SK-N-MC (cell line): ENCODE results near the gene CDCA4.
"Not testable (repeated sequence)": the region's sequence is repeated elsewhere in the genome, so short reads cannot be mapped to it uniquely, and the experiment has no call there.

Experiments used
- DNase-seq: peaks from one replicate; pipeline ENCODE4 v3.0.0-alpha.2; 2011; ENCODE audit warnings: low read depth, low spot score
- H3K27ac ChIP-seq: fragments of 200-600 bp; sonication (generic); 2 replicates; pipeline ENCODE4 v1.5.1; 2016; ENCODE audit warnings: mixed run types
- H3K36me3 ChIP-seq: fragments of 200-600 bp; sonication (generic); 2 replicates; pipeline ENCODE4 v1.6.1; 2017; ENCODE audit warnings: antibody characterized with exemption, low read length, mixed read lengths; ENCODE audit not compliant: insufficient read depth
- H3K4me3 ChIP-seq: fragments of 200-600 bp; sonication (generic); 2 replicates; pipeline ENCODE4 v1.5.1; 2016
- H3K9ac ChIP-seq: fragments of 200-600 bp; sonication (generic); 2 replicates; pipeline ENCODE4 v1.8.0; 2017; ENCODE audit warnings: mixed run types, mixed read lengths; ENCODE audit not compliant: insufficient read length
- H3K9me3 ChIP-seq: fragments of 200-600 bp; sonication (generic); 2 replicates; pipeline ENCODE4 v1.6.1; 2017; ENCODE audit warnings: low read depth, mild to moderate bottlenecking, antibody characterized with exemption, low read length, moderate library complexity, mixed read lengths
- EZH2 ChIP-seq: fragments of 200-600 bp; sonication (generic); IDR thresholded peaks from one replicate; pipeline ENCODE4 v1.6.1; 2017; ENCODE audit warnings: antibody characterized with exemption
- FOXP2 ChIP-seq: optimal IDR thresholded peaks from 2 replicates; pipeline ENCODE3; 2011; ENCODE audit warnings: mild to moderate bottlenecking, moderate library complexity; ENCODE audit not compliant: insufficient read depth; ENCODE audit errors: extremely low read length, control extremely low read depth
- POLR2AphosphoS5 ChIP-seq: IDR thresholded peaks from 2 replicates; pipeline ENCODE4 v1.6.1; 2012; ENCODE audit warnings: mild to moderate bottlenecking, low read depth, low read length, borderline replicate concordance

The CDCA4 gene

DNA sequence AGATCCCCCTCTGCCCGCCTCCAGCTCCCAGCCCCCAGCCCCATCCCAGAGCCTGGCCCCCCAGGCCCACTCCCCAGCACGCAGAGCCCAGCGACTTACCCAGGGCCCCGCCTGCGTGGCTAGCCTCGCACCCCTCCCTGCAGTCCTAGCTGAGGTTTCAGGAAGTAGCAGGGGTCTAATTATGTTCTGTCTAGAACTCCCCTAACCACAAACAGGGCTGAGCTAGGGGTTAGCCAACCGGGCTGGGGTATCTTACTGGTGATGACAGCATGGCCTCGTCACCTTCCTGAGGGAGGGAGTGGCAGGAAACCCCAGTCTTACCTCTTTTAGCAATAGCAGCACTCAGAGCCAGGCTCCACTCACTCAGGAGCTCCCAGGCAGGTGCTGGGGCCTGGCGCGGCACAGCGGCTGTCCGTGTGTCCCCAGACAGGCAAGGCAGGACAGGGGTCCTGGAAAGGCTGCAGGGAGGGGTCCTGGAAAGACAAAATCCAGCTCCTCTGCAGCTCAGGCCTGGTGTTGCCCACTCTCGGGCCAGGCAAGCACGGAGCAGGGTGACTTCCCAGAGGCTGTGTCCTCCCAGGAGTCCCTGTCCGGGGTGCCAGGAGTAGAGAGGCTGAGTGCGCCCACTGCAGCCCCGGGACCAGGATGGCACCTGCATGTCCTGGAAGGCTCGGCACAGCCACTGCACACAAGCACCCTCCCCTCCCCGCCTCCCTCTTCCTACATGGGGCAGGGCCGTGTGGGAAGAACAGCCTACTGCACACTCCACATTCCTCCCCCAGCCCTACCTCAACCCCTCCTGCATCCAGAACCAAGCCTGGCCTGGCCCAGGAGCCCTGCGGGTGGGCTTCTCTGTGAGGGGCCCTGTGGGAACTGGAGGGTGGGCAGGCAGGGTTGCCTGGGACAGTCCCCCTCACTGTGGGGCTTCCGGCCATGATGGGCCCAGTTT is 44.7 kb upstream of the CDCA4 start, which contains the start of gene GPR132:
Gene GPR132, minus strand, starts transcription at position 151 of the 949 bp plus-strand sequence. CDS start 10,010 bp downstream, outside the sequence.
- H3K9ac ChIP-seq: no peak within 1 kb of the TSS

DNA sequence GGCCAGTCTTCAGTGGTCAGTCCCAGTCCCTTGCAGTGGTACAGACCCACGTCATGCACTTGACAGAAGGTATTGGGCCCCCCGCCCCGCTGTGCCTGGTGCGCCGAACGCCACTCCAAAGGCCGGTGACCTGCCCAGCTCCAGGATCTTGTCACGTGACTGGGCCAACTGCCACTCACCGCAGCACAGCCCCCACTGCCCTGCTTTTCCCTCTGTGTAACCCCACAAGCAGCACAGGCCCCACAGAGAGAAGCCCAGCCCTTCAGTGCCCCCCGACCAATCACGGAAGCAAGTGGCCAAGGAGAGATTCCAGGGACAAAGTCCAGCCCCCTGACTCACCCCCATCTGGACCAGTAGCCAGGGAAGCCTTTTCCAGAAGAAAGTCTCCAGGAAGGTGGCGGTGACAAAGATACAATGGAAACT is 43.8 kb upstream of the CDCA4 start:
- DNase-seq: no peak
- Histone ChIP-seq H3K9ac (no peak overlapping the region), H3K36me3 (no peaks in the 10 kb centered on the region), H3K4me3 (no peak overlapping the region), H3K9me3 (no peaks in the 10 kb centered on the region), H3K27ac (no peak overlapping the region)
- no peak for TF ChIP-seq FOXP2
- TF ChIP-seq EZH2: no peak
- no peak for TF ChIP-seq POLR2AphosphoS5

More for the DNA sequence above, 44.7 kb upstream of the CDCA4 start, which contains the start of gene GPR132:
- TF ChIP-seq EZH2 (no peak), FOXP2 (no peak), POLR2AphosphoS5 (no peak)
- Histone ChIP-seq H3K4me3 (no peak within 1 kb of the TSS), H3K9me3 (no peaks in the 10 kb centered on the region), H3K36me3 (no peaks in the 10 kb centered on the region), H3K27ac (no peak within 1 kb of the TSS)
- DNase-seq: no peak

DNA sequence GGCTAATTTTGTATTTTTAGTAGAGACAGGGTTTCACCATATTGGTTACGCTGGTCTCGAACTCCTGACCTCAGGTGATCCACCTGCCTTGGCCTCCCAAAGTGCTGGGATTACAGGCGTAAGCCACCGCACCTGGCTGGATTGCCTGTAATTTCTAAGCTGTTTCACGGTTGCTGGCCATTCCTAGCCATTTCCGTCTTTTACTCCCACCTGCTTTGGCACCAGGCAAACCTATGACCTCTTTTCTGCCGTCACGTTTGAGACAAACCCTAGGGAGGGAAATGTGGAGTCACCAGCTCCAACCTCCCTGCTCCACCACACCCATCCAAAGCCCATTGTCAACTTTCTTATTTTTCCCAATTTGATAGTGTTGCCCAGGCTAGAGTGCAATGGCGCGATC is 43.1 kb upstream of the CDCA4 start:
- no peak overlapping the region for H3K27ac ChIP-seq
- TF ChIP-seq FOXP2: no peak
- TF ChIP-seq POLR2AphosphoS5: no peak
- no peak for TF ChIP-seq EZH2
- no peak overlapping the region for H3K4me3 ChIP-seq

DNA sequence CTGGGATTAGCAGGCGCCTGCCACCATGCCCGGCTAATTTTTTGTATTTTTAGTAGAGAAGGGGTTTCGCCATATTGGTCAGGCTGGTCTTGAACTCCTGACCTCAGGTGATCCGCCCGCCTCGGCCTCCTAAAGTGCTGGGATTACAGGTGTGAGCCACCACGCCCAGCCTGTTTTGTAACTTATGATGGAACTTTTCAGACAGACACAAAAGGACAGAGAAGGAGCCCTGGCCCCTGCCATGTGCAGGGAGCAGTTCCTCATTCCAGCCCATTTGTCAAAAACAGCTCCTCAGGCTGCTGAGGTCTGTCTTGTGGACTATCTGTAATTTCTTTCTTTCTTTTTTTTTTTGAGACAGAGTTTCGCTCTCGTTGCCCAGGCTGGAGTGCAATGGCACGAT is 42.6 kb upstream of the CDCA4 start:
- H3K36me3 ChIP-seq, DNase-seq, H3K4me3 ChIP-seq, H3K9ac ChIP-seq, H3K9me3 ChIP-seq, H3K27ac ChIP-seq: not testable (repeated sequence)

More for the DNA sequence above, 43.1 kb upstream of the CDCA4 start:
- Histone ChIP-seq H3K9me3 (no peaks in the 10 kb centered on the region), H3K9ac (no peak overlapping the region), H3K36me3 (no peaks in the 10 kb centered on the region)
- DNase-seq: no peak

DNA sequence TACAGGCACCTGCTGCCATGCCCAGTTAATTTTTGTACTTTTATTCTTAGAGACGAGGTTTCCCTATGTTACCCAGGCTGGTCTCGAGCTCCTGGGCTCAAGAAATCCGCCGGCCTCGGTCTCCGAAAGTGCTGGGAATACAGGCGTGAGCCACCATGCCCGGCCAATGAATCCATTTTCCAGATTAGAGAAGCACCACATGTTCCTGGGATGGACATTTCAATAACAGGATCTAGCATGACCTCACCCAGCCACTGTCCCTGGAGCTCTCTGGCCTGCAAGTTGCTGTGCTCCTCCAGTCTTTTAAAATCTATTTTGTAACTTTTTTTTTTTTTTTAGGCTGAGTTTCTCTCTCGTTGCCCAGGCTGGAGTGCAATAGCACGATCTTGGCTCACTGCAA is 42.2 kb upstream of the CDCA4 start:
- TF ChIP-seq POLR2AphosphoS5 (no peak), EZH2 (no peak), FOXP2 (no peak)
- no peak overlapping the region for H3K9ac ChIP-seq
- H3K36me3 ChIP-seq: no peaks in the 10 kb centered on the region
- no peak for DNase-seq
- no peak overlapping the region for H3K27ac ChIP-seq
- no peaks in the 10 kb centered on the region for H3K9me3 ChIP-seq
- no peak overlapping the region for H3K4me3 ChIP-seq

DNA sequence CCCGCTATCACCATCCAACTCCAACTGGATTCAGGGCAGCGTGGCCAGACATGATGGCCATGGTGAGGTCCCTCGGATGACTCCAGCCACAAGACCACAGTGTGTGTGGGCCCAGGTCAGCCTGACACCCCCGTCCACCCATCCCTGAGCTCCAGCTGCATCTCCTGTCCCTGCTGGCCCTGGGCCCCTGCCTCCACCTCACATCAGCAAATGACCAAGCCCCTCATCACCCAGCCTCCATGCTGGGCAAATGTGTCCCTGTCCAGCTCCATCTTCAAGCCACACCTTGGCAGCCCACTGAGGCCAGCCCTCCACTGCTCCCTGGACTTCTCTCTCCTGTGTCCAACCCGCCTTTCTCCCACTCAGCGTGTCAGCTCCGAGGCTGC is 41.2 kb upstream of the CDCA4 start:
- no peak for TF ChIP-seq POLR2AphosphoS5
- Histone ChIP-seq H3K4me3 (no peak overlapping the region), H3K36me3 (no peaks in the 10 kb centered on the region), H3K9me3 (no peaks in the 10 kb centered on the region), H3K9ac (no peak overlapping the region), H3K27ac (no peak overlapping the region)
- DNase-seq: no peak

DNA sequence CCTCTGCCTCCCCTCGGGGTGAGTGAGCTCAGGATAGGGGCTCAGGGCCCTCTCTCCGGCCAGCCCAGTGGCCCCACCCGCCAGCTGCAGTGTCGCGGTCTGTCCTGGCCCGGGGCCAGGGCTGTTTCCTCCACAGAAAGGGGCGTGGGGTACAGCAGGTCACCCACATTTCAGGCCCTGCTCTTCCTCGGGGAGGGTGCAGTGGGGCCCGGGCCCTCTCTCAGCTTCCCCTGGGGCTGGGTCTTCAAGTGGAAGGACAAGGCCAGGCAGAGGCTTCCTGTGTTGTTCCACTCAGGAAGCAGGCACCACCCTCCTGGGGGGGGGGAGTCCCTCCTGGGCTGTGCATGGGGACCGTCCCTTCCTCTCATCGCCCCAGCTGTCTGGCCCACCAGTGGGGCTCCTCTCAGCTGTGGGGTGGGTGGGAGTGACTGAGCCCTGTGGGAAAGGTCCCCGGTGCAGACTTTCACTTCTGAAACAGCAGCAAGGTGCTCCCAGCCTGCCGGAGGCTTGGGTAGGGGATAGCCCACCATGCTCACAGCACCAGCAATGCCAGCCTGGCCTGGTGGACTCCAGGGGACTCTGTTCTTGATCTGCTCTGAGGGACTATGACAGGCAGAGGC is 40.7 kb upstream of the CDCA4 start:
- H3K4me3 ChIP-seq: no peak overlapping the region
- H3K36me3 ChIP-seq: no peaks in the 10 kb centered on the region
- H3K9me3 ChIP-seq: no peaks in the 10 kb centered on the region
- H3K27ac ChIP-seq: no peak overlapping the region
- no peak for TF ChIP-seq FOXP2
- no peak overlapping the region for H3K9ac ChIP-seq
- no peak for DNase-seq

DNA sequence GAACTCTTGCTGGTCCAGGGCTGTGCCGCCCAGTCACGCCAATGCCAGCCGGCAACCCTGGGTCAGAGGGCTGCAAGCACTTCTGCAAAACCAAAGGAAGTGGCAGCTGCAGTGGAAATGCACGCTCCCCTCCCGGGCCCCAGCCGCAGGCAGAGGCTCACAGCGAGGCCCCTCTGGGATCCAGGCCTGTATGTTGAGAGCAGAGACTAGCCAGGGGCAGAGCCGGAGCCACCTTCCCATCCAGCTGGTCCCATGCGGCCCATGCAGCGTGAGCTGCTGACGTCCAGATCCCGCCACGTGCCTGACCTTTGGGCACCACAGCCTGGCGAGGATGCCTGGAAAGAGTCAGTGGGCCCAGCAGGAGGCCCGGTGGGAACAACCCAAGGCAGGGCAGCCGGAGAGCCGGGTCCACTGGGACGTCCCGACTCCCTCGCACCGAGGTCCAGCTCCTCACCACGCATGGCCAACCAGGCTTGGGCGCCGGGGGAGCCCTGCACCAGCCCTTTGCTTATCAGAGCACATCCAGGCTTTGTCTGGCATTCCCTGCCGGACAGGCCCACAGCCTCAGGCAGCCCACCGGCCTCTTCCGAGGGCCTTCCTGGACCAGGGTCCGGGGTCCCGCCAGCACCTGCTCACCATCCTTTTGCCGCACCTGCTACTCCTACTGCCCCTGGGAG is 40.0 kb upstream of the CDCA4 start:
- no peak for TF ChIP-seq POLR2AphosphoS5
- TF ChIP-seq EZH2: no peak
- TF ChIP-seq FOXP2: no peak
- H3K27ac ChIP-seq: no peak overlapping the region
- no peak overlapping the region for H3K9ac ChIP-seq
- H3K9me3 ChIP-seq: no peaks in the 10 kb centered on the region
- no peaks in the 10 kb centered on the region for H3K36me3 ChIP-seq
- no peak overlapping the region for H3K4me3 ChIP-seq
- no peak for DNase-seq
